Liver (tissue), 9 donors: ENCODE results near the gene PAK2. TPM values are rescaled to one million over a fixed set of nuclear protein-coding genes. Genes with fewer than 3 reads are reported as not detected.
A peak's percentile ranks its signal among the peaks of the same experiment; 100 is the strongest.
"Not testable (repeated sequence)": the region's sequence is repeated elsewhere in the genome, so short reads cannot be mapped to it uniquely, and the experiment has no call there.

Source experiments
- DNase-seq: peaks from one replicate; pipeline ENCODE4 v3.0.0-alpha.2; 2017; ENCODE audit warnings: low spot score
- H3K27ac ChIP-seq, 2 donors: one replicate each; pipeline ENCODE4 v1.7.0; 2013; ENCODE audit warnings: inconsistent platforms in 2 of 2, low read length in 2 of 2, control low read depth in 1 of 2, low read depth in 1 of 2, mild to moderate bottlenecking in 1 of 2
- H3K27me3 ChIP-seq, 4 donors: one replicate each; pipeline versions ENCODE4 v1.6.1 to v1.7.0; 2013; ENCODE audit warnings: low read length in 3 of 4, inconsistent platforms in 1 of 4, mild to moderate bottlenecking in 1 of 4, moderate library complexity in 1 of 4; ENCODE audit not compliant: control insufficient read depth in 4 of 4, insufficient read depth in 4 of 4
- H3K36me3 ChIP-seq, 4 donors: one replicate each; pipeline versions ENCODE4 v1.6.1 to v1.7.0; 2013; ENCODE audit warnings: low read length in 3 of 4, mild to moderate bottlenecking in 3 of 4, low read depth in 1 of 4, moderate library complexity in 1 of 4; ENCODE audit not compliant: control insufficient read depth in 4 of 4, insufficient read depth in 3 of 4
- H3K4me1 ChIP-seq, 4 donors: one replicate each; pipeline versions ENCODE4 v1.6.1 to v1.7.0; 2013; ENCODE audit warnings: low read length in 3 of 4, mild to moderate bottlenecking in 3 of 4, moderate library complexity in 1 of 4; ENCODE audit not compliant: control insufficient read depth in 4 of 4, insufficient read depth in 4 of 4
- H3K4me3 ChIP-seq, 3 donors: one replicate each; pipeline versions ENCODE4 v1.6.1 to v1.7.0; 2013; ENCODE audit warnings: low read length in 3 of 3, control low read depth in 1 of 3, low read depth in 1 of 3, mild to moderate bottlenecking in 1 of 3
- H3K9ac ChIP-seq, 2 donors: one replicate each; pipeline ENCODE4 v1.7.0; 2013; ENCODE audit warnings: low read length in 2 of 2, mild to moderate bottlenecking in 2 of 2, moderate library complexity in 2 of 2, control low read depth in 1 of 2, low read depth in 1 of 2
- H3K9me3 ChIP-seq, 4 donors: one replicate each; pipeline versions ENCODE4 v1.6.1 to v1.7.0; 2013; ENCODE audit warnings: low read length in 3 of 4; ENCODE audit not compliant: control insufficient read depth in 4 of 4
- EGR1 ChIP-seq, 2 donors: IDR thresholded peaks; 2 replicates each; pipeline ENCODE4 v1.6.1; 2016 to 2018; ENCODE audit warnings: antibody characterized with exemption in 2 of 2, low read depth in 2 of 2
- FOXA1 ChIP-seq: IDR thresholded peaks from 2 replicates; pipeline ENCODE4 v1.6.1; 2016; ENCODE audit warnings: antibody characterized with exemption
- FOXA2 ChIP-seq: IDR thresholded peaks from 2 replicates; pipeline ENCODE4 v1.6.1; 2016; ENCODE audit warnings: antibody characterized with exemption
- GABPA ChIP-seq, 2 donors: IDR thresholded peaks in 1 of 2; conservative IDR thresholded peaks in 1 of 2; 2 replicates each; pipeline ENCODE4 v1.6.1; 2016; ENCODE audit warnings: antibody characterized with exemption in 2 of 2, mild to moderate bottlenecking in 1 of 2, moderate library complexity in 1 of 2
- HNF4A ChIP-seq, 2 donors: conservative IDR thresholded peaks; 2 replicates each; pipeline ENCODE4 v1.6.1; 2016; ENCODE audit warnings: antibody characterized with exemption in 2 of 2, mild to moderate bottlenecking in 2 of 2
- HNF4G ChIP-seq: IDR thresholded peaks from 2 replicates; pipeline ENCODE4 v1.6.1; 2016; ENCODE audit warnings: antibody characterized with exemption
- MAX ChIP-seq: IDR thresholded peaks from 2 replicates; pipeline ENCODE4 v1.6.1; 2016; ENCODE audit warnings: antibody characterized with exemption
- NR2F2 ChIP-seq: IDR thresholded peaks from 2 replicates; pipeline ENCODE4 v1.6.1; 2016; ENCODE audit warnings: antibody characterized with exemption
- RAD21 ChIP-seq, 2 donors: IDR thresholded peaks; 2 replicates each; pipeline ENCODE4 v1.6.1; 2016; ENCODE audit warnings: antibody characterized with exemption in 2 of 2, mild to moderate bottlenecking in 2 of 2
- RXRA ChIP-seq, 2 donors: IDR thresholded peaks; 2 replicates each; pipeline ENCODE4 v1.6.1; 2017 to 2018; ENCODE audit warnings: antibody characterized with exemption in 2 of 2, mild to moderate bottlenecking in 1 of 2
- SP1 ChIP-seq: IDR thresholded peaks from 2 replicates; pipeline ENCODE4 v1.6.1; 2018; ENCODE audit warnings: antibody characterized with exemption, mild to moderate bottlenecking
- WGBS: extraction: QIAGEN DNeasy Blood & Tissue Kit; methylation state at CpG from one replicate; pipeline ENCODE4 v1.1.7; 2013; 5-methylcytosine and 5-hydroxymethylcytosine counted together
- polyA plus RNA-seq, 2 donors: library from polyadenylated mRNA; stranded (reverse) in 1 of 2; unstranded in 1 of 2; fragments of 200-250 nt in 1 of 2; fragments of >200 nt in 1 of 2; fragmentation: Nextera tagmentation in 1 of 2; extraction: Ambion mirVana in 1 of 2; gene quantifications; one replicate each; pipeline versions ENCODE4 v1.2.1 to v1.2.3, GENCODE V29; 2013 to 2015
- total RNA-seq, 2 donors: library from RNA; depleted of rRNA; stranded (reverse); fragments of >200 nt; gene quantifications; one replicate each; pipeline ENCODE4 v1.2.3, GENCODE V29; 2014
- TF ChIP-seq, protein P1 (sequence below): IDR thresholded peaks from 2 replicates; pipeline ENCODE4 v1.6.1; 2016; ENCODE audit warnings: antibody characterized with exemption
- TF ChIP-seq, protein P2 (sequence below): IDR thresholded peaks from 2 replicates; pipeline ENCODE4 v1.6.1; 2016; ENCODE audit warnings: antibody characterized with exemption
- TF ChIP-seq, protein P3 (sequence below): IDR thresholded peaks from 2 replicates; pipeline ENCODE4 v1.6.1; 2016; ENCODE audit warnings: antibody characterized with exemption, mild to moderate bottlenecking
- donor health status: healthy.
- donor health status: healthy.
- donor health status: healthy.
- donor health status: healthy.
- donor health status: healthy.

PAK2 gene
- total and polyA plus RNA-seq, 4 donors = 16.0 to 44.3 (median 24.9) TPM

DNA sequence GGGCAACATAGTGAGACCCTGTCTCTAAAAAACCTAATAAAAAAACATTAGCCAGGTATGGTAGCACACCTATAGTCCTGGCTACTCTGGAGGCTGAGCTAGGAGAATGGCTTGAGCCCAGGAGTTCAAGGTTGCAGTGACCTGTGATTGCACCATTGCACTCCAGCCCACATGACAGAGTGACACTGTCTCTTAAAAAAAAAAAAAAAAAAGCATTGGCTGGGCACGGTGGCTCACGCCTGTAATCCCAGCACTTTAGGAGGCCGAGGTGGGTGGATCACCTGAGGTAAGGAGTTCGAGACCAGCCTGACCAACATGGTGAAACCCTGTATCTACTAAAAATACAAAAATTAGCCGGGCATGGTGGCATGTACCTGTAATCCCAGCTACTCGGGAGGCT, 99.7 kb downstream of the PAK2 start:
- H3K9me3 ChIP-seq, H3K27me3 ChIP-seq, H3K9ac ChIP-seq, DNase-seq, H3K27ac ChIP-seq, H3K4me1 ChIP-seq, H3K4me3 ChIP-seq, H3K36me3 ChIP-seq: not testable (repeated sequence)
- 53% methylated on average over 6 of the region's 6 CpGs for WGBS
- TF ChIP-seq, protein P1, sequence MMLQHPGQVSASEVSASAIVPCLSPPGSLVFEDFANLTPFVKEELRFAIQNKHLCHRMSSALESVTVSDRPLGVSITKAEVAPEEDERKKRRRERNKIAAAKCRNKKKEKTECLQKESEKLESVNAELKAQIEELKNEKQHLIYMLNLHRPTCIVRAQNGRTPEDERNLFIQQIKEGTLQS = peak; percentile 40
- TF ChIP-seq GABPA (IDR thresholded peaks at IDR 0.05 in 1 of 2, conservative IDR thresholded peaks at IDR 0.05 in 1 of 2) = peak in 1 of 2 donors; percentile 43
- peak in 1 of 2 donors; percentile 43 for TF ChIP-seq RAD21 (IDR thresholded peaks at IDR 0.05)
- TF ChIP-seq MAX = peak; percentile 33
- TF ChIP-seq NR2F2 = peak; percentile 79
- TF ChIP-seq SP1 = peak; percentile 30
- peak; percentile 75 to 82 for TF ChIP-seq RXRA (IDR thresholded peaks at IDR 0.05)
- TF ChIP-seq, protein P2, sequence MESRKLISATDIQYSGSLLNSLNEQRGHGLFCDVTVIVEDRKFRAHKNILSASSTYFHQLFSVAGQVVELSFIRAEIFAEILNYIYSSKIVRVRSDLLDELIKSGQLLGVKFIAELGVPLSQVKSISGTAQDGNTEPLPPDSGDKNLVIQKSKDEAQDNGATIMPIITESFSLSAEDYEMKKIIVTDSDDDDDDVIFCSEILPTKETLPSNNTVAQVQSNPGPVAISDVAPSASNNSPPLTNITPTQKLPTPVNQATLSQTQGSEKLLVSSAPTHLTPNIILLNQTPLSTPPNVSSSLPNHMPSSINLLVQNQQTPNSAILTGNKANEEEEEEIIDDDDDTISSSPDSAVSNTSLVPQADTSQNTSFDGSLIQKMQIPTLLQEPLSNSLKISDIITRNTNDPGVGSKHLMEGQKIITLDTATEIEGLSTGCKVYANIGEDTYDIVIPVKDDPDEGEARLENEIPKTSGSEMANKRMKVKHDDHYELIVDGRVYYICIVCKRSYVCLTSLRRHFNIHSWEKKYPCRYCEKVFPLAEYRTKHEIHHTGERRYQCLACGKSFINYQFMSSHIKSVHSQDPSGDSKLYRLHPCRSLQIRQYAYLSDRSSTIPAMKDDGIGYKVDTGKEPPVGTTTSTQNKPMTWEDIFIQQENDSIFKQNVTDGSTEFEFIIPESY = peak; percentile 39
- TF ChIP-seq HNF4A (conservative IDR thresholded peaks at IDR 0.05) = peak; percentile 67 to 72

DNA sequence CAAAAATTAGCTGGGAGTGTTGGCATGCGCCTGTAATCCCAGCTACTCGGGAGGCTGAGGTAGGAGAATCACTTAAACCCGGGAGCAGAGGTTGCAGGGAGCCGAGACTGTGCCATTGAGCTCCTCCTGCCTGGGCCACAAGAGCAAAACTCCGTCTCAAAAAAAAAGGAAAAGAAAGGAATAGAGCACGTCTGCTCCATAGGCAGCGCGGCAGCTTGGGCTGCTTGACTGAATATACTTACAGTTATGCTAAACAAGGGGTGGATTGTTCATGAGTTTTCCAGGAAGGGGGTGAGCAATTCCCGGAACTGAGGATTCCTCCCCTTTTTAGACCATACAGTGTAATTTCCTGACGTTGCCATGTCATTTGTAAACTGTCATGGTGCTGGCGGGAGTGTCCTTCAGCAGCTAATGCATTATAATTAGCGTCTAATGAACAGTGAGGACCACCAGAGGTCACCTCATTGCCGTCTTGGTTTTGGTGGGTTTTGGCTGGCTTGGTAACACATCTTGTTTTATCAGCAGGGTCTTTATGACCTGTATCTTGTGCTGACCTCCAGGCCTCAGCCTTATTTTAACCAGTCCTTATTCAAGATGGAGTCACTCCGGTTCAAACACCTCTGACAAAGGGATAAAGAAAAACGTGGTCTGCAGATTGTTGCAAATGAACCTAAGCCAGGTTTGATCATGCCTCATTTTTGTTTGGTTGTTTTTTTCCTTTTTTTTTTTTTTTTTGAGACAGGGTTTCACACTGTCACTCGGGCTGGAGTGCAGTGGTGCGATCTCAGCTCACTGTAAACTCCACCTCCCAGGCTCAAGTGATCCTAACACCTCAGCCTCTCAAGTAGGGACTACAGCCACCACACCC, 103.1 kb downstream of the PAK2 start:
- 83% methylated on average over 17 of the region's 17 CpGs for WGBS
- no peak overlapping the region for H3K9ac ChIP-seq
- no peak for DNase-seq
- no peak overlapping the region for H3K27ac ChIP-seq
- H3K9me3 ChIP-seq = no peaks in the 10 kb centered on the region
- no peaks in the 10 kb centered on the region for H3K36me3 ChIP-seq
- H3K4me3 ChIP-seq = no peak overlapping the region
- TF ChIP-seq HNF4G (no peak), NR2F2 (no peak), FOXA2 (no peak), GABPA (IDR thresholded peaks at IDR 0.05 in 1 of 2, conservative IDR thresholded peaks at IDR 0.05 in 1 of 2) (no peak), FOXA1 (no peak), MAX (no peak), HNF4A (conservative IDR thresholded peaks at IDR 0.05) (no peak), SP1 (no peak), RXRA (IDR thresholded peaks at IDR 0.05) (no peak), RAD21 (IDR thresholded peaks at IDR 0.05) (no peak), EGR1 (IDR thresholded peaks at IDR 0.05; ENCODE audit: low read depth in 2 of 2) (no peak)
- TF ChIP-seq, protein P2 = no peak
- TF ChIP-seq, protein P1 = no peak
- TF ChIP-seq, protein P3, sequence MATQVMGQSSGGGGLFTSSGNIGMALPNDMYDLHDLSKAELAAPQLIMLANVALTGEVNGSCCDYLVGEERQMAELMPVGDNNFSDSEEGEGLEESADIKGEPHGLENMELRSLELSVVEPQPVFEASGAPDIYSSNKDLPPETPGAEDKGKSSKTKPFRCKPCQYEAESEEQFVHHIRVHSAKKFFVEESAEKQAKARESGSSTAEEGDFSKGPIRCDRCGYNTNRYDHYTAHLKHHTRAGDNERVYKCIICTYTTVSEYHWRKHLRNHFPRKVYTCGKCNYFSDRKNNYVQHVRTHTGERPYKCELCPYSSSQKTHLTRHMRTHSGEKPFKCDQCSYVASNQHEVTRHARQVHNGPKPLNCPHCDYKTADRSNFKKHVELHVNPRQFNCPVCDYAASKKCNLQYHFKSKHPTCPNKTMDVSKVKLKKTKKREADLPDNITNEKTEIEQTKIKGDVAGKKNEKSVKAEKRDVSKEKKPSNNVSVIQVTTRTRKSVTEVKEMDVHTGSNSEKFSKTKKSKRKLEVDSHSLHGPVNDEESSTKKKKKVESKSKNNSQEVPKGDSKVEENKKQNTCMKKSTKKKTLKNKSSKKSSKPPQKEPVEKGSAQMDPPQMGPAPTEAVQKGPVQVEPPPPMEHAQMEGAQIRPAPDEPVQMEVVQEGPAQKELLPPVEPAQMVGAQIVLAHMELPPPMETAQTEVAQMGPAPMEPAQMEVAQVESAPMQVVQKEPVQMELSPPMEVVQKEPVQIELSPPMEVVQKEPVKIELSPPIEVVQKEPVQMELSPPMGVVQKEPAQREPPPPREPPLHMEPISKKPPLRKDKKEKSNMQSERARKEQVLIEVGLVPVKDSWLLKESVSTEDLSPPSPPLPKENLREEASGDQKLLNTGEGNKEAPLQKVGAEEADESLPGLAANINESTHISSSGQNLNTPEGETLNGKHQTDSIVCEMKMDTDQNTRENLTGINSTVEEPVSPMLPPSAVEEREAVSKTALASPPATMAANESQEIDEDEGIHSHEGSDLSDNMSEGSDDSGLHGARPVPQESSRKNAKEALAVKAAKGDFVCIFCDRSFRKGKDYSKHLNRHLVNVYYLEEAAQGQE = no peak
- peaks cover 0 to 3% (median 2%) of the 10 kb centered on the region in 4 donors for H3K4me1 ChIP-seq
- H3K27me3 ChIP-seq = no peaks in the 10 kb centered on the region
